Measurements from ENCODE around the gene TLE6.

- TF ChIP-seq CTCF (CRISPR knock-in tag; IDR thresholded peaks at IDR 0.05): no peak
- TF ChIP-seq HMGA1 (CRISPR knock-in tag; conservative IDR thresholded peaks at IDR 0.05): no peak
These were observed 20.4 kb downstream of the TLE6 start for GRCh38 chr19:2997720-2998119.

Measured in HepG2 (cell line).